HG03196 (cell line): Measurements from ENCODE around the gene JSRP1.
A peak's percentile ranks its signal among the peaks of the same experiment; 100 is the strongest.
"Not testable (repeated sequence)": the region's sequence is repeated elsewhere in the genome, so short reads cannot be mapped to it uniquely, and the experiment has no call there.

Source experiments
- ATAC-seq: cut with Tn5 transposase; IDR thresholded peaks from one replicate; pipeline ENCODE4 v1.9.1; 2021; ENCODE audit not compliant: unreplicated experiment

The JSRP1 gene

GRCh38 chr19:2282862-2283237 lies 26.6 kb upstream of the JSRP1 start:
- no peak for ATAC-seq

- ATAC-seq: no peak
Measured at GRCh38 chr19:2282062-2282861, 26.0 kb upstream of the JSRP1 start, which contains the start of gene PEAK3. PEAK3 (minus strand) TSS chr19:2282175; CDS start chr19:2280931, 1,244 bp downstream.

- ATAC-seq: not testable (repeated sequence)
Measured at GRCh38 chr19:2281265-2282061, 25.2 kb upstream of the JSRP1 start.

- ATAC-seq: no peak
Measured at GRCh38 chr19:2280633-2281264, 24.5 kb upstream of the JSRP1 start.

- ATAC-seq: no peak
Measured at GRCh38 chr19:2278459-2279158, 22.4 kb upstream of the JSRP1 start.

- ATAC-seq: no peak
Measured at GRCh38 chr19:2277138-2277537, 20.9 kb upstream of the JSRP1 start.

- no peak for ATAC-seq
Measured at GRCh38 chr19:2276429-2276986, 20.3 kb upstream of the JSRP1 start.

- ATAC-seq: no peak
Measured at GRCh38 chr19:2275588-2276428, 19.6 kb upstream of the JSRP1 start.

GRCh38 chr19:2274931-2275535 lies 18.8 kb upstream of the JSRP1 start:
- ATAC-seq: no peak

GRCh38 chr19:2274185-2274711 lies 18.0 kb upstream of the JSRP1 start:
- no peak for ATAC-seq

GRCh38 chr19:2273356-2274184 lies 17.4 kb upstream of the JSRP1 start:
- ATAC-seq: peak; percentile 34

- no peak for ATAC-seq
Measured at GRCh38 chr19:2271234-2272103, 15.3 kb upstream of the JSRP1 start.

- ATAC-seq: no peak
Measured at GRCh38 chr19:2270423-2271233, 14.4 kb upstream of the JSRP1 start.

- no peak for ATAC-seq
Measured at GRCh38 chr19:2270157-2270422, 13.9 kb upstream of the JSRP1 start.

- ATAC-seq: peak; percentile 44
Measured at GRCh38 chr19:2269244-2270156, 13.3 kb upstream of the JSRP1 start.

- no peak for ATAC-seq
Measured at GRCh38 chr19:2268861-2269243, 12.6 kb upstream of the JSRP1 start.
